Fibroblast of the conjunctiva (primary cell): ENCODE measurements around the gene MISFA.
"Not testable (repeated sequence)": the region's sequence is repeated elsewhere in the genome, so short reads cannot be mapped to it uniquely, and the experiment has no call there.

Source experiments
- DNase-seq: peaks from one replicate; pipeline ENCODE4 v3.0.0-alpha.2; 2010; ENCODE audit warnings: low read depth

The MISFA gene

GRCh38 chr11:18618342-18619025, 18.9 kb downstream of the MISFA start:
- DNase-seq: no peak

GRCh38 chr11:18623707-18624106, 24.1 kb downstream of the MISFA start:
- DNase-seq: no peak

GRCh38 chr11:18624161-18624560, 24.6 kb downstream of the MISFA start:
- no peak for DNase-seq

- DNase-seq: no peak
Observed at GRCh38 chr11:18632841-18633240, 33.3 kb downstream of the MISFA start.

- peak; percentile 32 for DNase-seq
Observed at GRCh38 chr11:18633256-18634139, 33.9 kb downstream of the MISFA start.

- DNase-seq: peak; percentile 98
Observed at GRCh38 chr11:18634140-18635032, 34.8 kb downstream of the MISFA start, which contains the start of gene SPTY2D1. SPTY2D1 (minus strand) TSS chr11:18634342; CDS start chr11:18634257, 85 bp downstream.

GRCh38 chr11:18641677-18642076, 42.1 kb downstream of the MISFA start:
- no peak for DNase-seq

GRCh38 chr11:18643034-18643433, 43.4 kb downstream of the MISFA start:
- not testable (repeated sequence) for DNase-seq

GRCh38 chr11:18650353-18650752, 50.8 kb downstream of the MISFA start:
- no peak for DNase-seq

- peak; percentile 50 for DNase-seq
Observed at GRCh38 chr11:18650859-18651557, 51.4 kb downstream of the MISFA start.
